Nephron (organoid): ENCODE data around the gene RASD2.

Source experiments
- H3K27ac Mint-ChIP-seq, 3 experiments: 2 replicates each; pipeline ENCODE4 v1.8.0; 2020; ENCODE audit warnings: mixed read lengths in 3 of 3, mild to moderate bottlenecking in 2 of 3, moderate library complexity in 1 of 3
- H3K27me3 Mint-ChIP-seq: 2 replicates; pipeline ENCODE4 v1.8.0; 2021; ENCODE audit warnings: low read depth, mild to moderate bottlenecking, moderate library complexity, mixed read lengths
- H3K36me3 Mint-ChIP-seq: 2 replicates; pipeline ENCODE4 v1.8.0; 2020; ENCODE audit warnings: low read depth, mixed read lengths
- H3K4me1 Mint-ChIP-seq: 2 replicates; pipeline ENCODE4 v1.8.0; 2020; ENCODE audit warnings: mixed read lengths
- H3K4me3 Mint-ChIP-seq, 3 experiments: 2 replicates each; pipeline ENCODE4 v1.8.0; 2020; ENCODE audit warnings: mild to moderate bottlenecking in 3 of 3, mixed read lengths in 3 of 3, moderate library complexity in 2 of 3
- H3K9me3 Mint-ChIP-seq: 2 replicates; pipeline ENCODE4 v1.8.0; 2020; ENCODE audit warnings: mixed read lengths
- CTCF ChIP-seq, 3 experiments: fragments of 200-600 bp; sonication (generic); IDR thresholded peaks; one replicate each; pipeline ENCODE4 v1.5.0; 2021; ENCODE audit warnings: antibody characterized with exemption in 3 of 3; ENCODE audit not compliant: unreplicated experiment in 3 of 3

RASD2 gene

GRCh38 chr22:35546886-35547285 lies 6.3 kb downstream of the RASD2 start:
- Mint-ChIP-seq H3K4me1 (peaks cover 27% of the 10 kb centered on the region), H3K4me3 (no peak overlapping the region), H3K27ac (no peak overlapping the region), H3K36me3 (no peaks in the 10 kb centered on the region), H3K9me3 (no peaks in the 10 kb centered on the region), H3K27me3 (peaks cover 64% of the 10 kb centered on the region)
- no peak for TF ChIP-seq CTCF (IDR thresholded peaks at IDR 0.05; ENCODE audit: unreplicated experiment in 3 of 3)

GRCh38 chr22:35547987-35548721 lies 7.5 kb downstream of the RASD2 start:
- Mint-ChIP-seq H3K4me3 (no peak overlapping the region), H3K27me3 (peaks cover 58% of the 10 kb centered on the region), H3K4me1 (peaks cover 34% of the 10 kb centered on the region), H3K27ac (no peak overlapping the region), H3K36me3 (no peaks in the 10 kb centered on the region), H3K9me3 (no peaks in the 10 kb centered on the region)
- TF ChIP-seq CTCF (IDR thresholded peaks at IDR 0.05; ENCODE audit: unreplicated experiment in 3 of 3), result no peak

- TF ChIP-seq CTCF (IDR thresholded peaks at IDR 0.05; ENCODE audit: unreplicated experiment in 3 of 3), result no peak
- no peak overlapping the region for H3K4me3 Mint-ChIP-seq
- H3K27ac Mint-ChIP-seq, result no peak overlapping the region
- no peaks in the 10 kb centered on the region for H3K36me3 Mint-ChIP-seq
- H3K4me1 Mint-ChIP-seq, result peaks cover 31% of the 10 kb centered on the region
- H3K9me3 Mint-ChIP-seq, result no peaks in the 10 kb centered on the region
- H3K27me3 Mint-ChIP-seq, result peaks cover 53% of the 10 kb centered on the region
Measured at GRCh38 chr22:35548722-35549112, 8.1 kb downstream of the RASD2 start.

GRCh38 chr22:35549328-35549727 lies 8.7 kb downstream of the RASD2 start:
- Mint-ChIP-seq H3K27ac (no peak overlapping the region), H3K27me3 (peaks cover 49% of the 10 kb centered on the region), H3K4me3 (no peak overlapping the region), H3K4me1 (peaks cover 31% of the 10 kb centered on the region), H3K9me3 (no peaks in the 10 kb centered on the region), H3K36me3 (no peaks in the 10 kb centered on the region)
- no peak for TF ChIP-seq CTCF (IDR thresholded peaks at IDR 0.05; ENCODE audit: unreplicated experiment in 3 of 3)

GRCh38 chr22:35551549-35552177 lies 11.0 kb downstream of the RASD2 start:
- no peak for TF ChIP-seq CTCF (IDR thresholded peaks at IDR 0.05; ENCODE audit: unreplicated experiment in 3 of 3)
- no peak overlapping the region for H3K27ac Mint-ChIP-seq
- no peaks in the 10 kb centered on the region for H3K36me3 Mint-ChIP-seq
- H3K9me3 Mint-ChIP-seq, result no peaks in the 10 kb centered on the region
- H3K27me3 Mint-ChIP-seq, result peaks cover 35% of the 10 kb centered on the region
- H3K4me3 Mint-ChIP-seq, result no peak overlapping the region
- peaks cover 27% of the 10 kb centered on the region for H3K4me1 Mint-ChIP-seq
